ENCODE measurements around the gene RPS18. TPM values are rescaled to one million over a fixed set of nuclear protein-coding genes. Genes with fewer than 3 reads are reported as not detected.
"Not testable (repeated sequence)": the region's sequence is repeated elsewhere in the genome, so short reads cannot be mapped to it uniquely, and the experiment has no call there.

Gene RPS18
- total and polyA plus RNA-seq, 2 experiments from 2014 or later: 1,924 to 2,521 TPM

DNA sequence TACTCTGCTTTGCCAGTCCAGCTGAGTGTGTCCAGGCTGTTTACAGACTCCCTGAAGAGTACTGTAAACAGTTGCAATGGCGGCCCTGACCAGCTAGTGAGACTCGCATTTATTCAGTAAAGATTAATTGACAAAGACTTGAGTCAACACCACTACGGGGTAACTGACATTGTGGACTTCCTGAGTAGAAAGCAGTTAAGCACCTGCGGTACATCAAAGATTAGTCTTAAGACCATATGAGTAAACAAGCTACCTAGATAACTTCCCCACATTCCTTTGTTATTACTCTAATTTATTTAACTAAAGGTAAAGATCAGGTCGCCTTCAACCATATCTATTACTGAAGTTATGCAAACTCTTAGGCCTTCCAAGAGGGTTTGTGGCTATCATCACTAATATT lies 12.8 kb upstream of the RPS18 start:
- no peak overlapping the region for H2AFZ ChIP-seq
- no peak overlapping the region for H3K9ac ChIP-seq
- no peaks in the 10 kb centered on the region for H3K27me3 ChIP-seq (replicated peaks; ENCODE audit: insufficient read depth)
- no peak overlapping the region for H3K4me3 ChIP-seq
- no peak overlapping the region for H3K27ac ChIP-seq
- WGBS, 2 experiments (ENCODE audit: low coverage in 1 of 2, low lambda C conversion rate in 2 of 2, missing lambda C conversion rate in 2 of 2): 95 to 97% methylated on average over 5 of the region's 5 CpGs
- in situ Hi-C loops (cut with MboI): no loop called here
- no peaks in the 10 kb centered on the region for H3K79me2 ChIP-seq (ENCODE audit: insufficient read depth)
- DNase-seq: no peak
- H3K9me2 ChIP-seq (ENCODE audit: insufficient read depth): no peaks in the 10 kb centered on the region
- H3K36me3 ChIP-seq (ENCODE audit: low read depth): peaks cover 16% of the 10 kb centered on the region; the same call in 1 of the 2 replicates
- TF ChIP-seq EZH2 (IDR thresholded peaks at IDR 0.05; ENCODE audit: insufficient read depth, poor library complexity, severe bottlenecking) (no peak), EZH2phosphoT487 (IDR thresholded peaks at IDR 0.05; ENCODE audit: insufficient read depth, low read depth) (no peak)
- no peaks in the 10 kb centered on the region for H4K20me1 ChIP-seq (ENCODE audit: insufficient read depth)
- no peak overlapping the region for H3K4me2 ChIP-seq (ENCODE audit: unreplicated experiment)
- peaks cover 28% of the 10 kb centered on the region; the same call in 1 of the 2 replicates for H3F3A ChIP-seq (ENCODE audit: insufficient read depth)
- H3K9me3 ChIP-seq (ENCODE audit: low read depth): no peaks in the 10 kb centered on the region
- H3K4me1 ChIP-seq (ENCODE audit: insufficient read depth): peaks cover 17% of the 10 kb centered on the region

DNA sequence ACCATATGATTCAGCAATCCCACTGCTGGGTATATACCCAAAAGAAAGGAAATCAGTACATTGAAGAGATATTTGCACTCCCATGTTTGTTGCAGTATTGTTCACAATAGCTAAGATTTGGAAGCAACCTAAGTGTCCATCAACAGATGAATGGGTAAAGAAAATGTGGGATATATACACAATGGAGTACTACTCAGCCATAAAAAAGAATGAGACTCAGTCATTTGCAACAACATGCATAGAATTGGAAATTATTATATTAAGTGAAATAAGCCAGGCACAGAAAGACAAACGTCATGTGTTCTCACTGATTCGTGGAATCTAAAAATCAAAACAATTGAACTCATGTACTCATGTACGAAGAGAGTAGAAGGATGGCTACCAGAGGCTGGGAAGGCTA lies 9.4 kb upstream of the RPS18 start:
- WGBS, 2 experiments (ENCODE audit: low coverage in 1 of 2, low lambda C conversion rate in 2 of 2, missing lambda C conversion rate in 2 of 2): 93 to 99% methylated on average over 3 of the region's 3 CpGs
- H2AFZ ChIP-seq; H3K4me3 ChIP-seq; H4K20me1 ChIP-seq (ENCODE audit: insufficient read depth); H3K4me2 ChIP-seq (ENCODE audit: unreplicated experiment); H3K9me2 ChIP-seq (ENCODE audit: insufficient read depth); in situ Hi-C loops (cut with MboI); H3K27me3 ChIP-seq (replicated peaks; ENCODE audit: insufficient read depth); DNase-seq; H3K27ac ChIP-seq; H3K9ac ChIP-seq; H3K9me3 ChIP-seq (ENCODE audit: low read depth); H3K79me2 ChIP-seq (ENCODE audit: insufficient read depth): not testable (repeated sequence)
- Histone ChIP-seq H3K4me1 (ENCODE audit: insufficient read depth) (peaks cover 17% of the 10 kb centered on the region), H3F3A (ENCODE audit: insufficient read depth) (peaks cover 28% of the 10 kb centered on the region; the same call in 1 of the 2 replicates), H3K36me3 (ENCODE audit: low read depth) (peaks cover 20% of the 10 kb centered on the region; the same call in 1 of the 2 replicates)

DNA sequence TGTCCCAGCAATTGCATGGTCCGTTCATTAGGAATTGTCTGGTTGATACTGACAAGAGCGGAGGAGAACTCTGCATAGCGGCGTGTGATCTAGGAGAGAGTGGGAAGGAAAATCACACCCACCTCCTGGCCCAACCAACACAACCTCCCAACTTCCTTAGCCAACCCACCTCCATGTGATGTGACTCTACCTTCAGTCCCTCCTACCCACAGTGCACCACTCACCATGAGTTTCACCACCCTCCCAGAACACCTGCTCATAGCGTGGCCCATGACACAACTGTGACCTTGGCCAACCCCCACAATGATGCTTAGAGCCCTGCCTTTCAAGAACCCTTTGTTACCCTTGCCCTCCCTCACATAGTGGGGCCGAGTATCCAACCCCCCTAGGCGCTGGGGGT lies 7.9 kb upstream of the RPS18 start:
- Histone ChIP-seq H3K79me2 (ENCODE audit: insufficient read depth) (peaks cover 6% of the 10 kb centered on the region; the same call in 1 of the 2 replicates), H3K4me3 (no peak overlapping the region), H3K9me2 (ENCODE audit: insufficient read depth) (no peaks in the 10 kb centered on the region), H3K36me3 (ENCODE audit: low read depth) (peaks cover 22% of the 10 kb centered on the region; the same call in 1 of the 2 replicates), H3K27ac (no peak overlapping the region), H4K20me1 (ENCODE audit: insufficient read depth) (no peaks in the 10 kb centered on the region), H2AFZ (no peak overlapping the region), H3K4me1 (ENCODE audit: insufficient read depth) (peaks cover 17% of the 10 kb centered on the region), H3K9me3 (ENCODE audit: low read depth) (no peaks in the 10 kb centered on the region), H3F3A (ENCODE audit: insufficient read depth) (peaks cover 27% of the 10 kb centered on the region; the same call in 1 of the 2 replicates), H3K4me2 (ENCODE audit: unreplicated experiment) (no peak overlapping the region), H3K27me3 (replicated peaks; ENCODE audit: insufficient read depth) (no peaks in the 10 kb centered on the region), H3K9ac (no peak overlapping the region)
- no peak for DNase-seq
- 93 to 94% methylated on average over 7 of the region's 7 CpGs for WGBS, 2 experiments (ENCODE audit: low coverage in 1 of 2, low lambda C conversion rate in 2 of 2, missing lambda C conversion rate in 2 of 2)
- in situ Hi-C loops (cut with MboI): no loop called here
- TF ChIP-seq EZH2phosphoT487 (IDR thresholded peaks at IDR 0.05; ENCODE audit: insufficient read depth, low read depth) (no peak), EZH2 (IDR thresholded peaks at IDR 0.05; ENCODE audit: insufficient read depth, poor library complexity, severe bottlenecking) (no peak)

DNA sequence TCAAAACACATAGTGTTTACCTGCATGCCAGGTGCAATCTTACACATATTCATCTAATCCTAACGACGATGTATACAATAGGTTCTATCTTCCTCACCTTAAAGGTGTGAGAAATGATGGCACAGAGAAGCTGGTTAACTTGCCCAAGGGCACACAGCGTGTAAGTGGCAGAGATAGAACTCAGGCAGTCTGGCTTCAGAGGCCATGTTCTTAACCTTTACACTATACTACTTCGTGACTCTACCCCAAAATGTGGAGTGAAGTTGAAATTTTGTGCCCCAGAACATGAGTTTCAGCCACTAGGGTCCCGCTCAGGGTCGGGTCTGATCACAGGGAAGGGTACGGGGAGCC lies 783 bp upstream of the RPS18 start:
- Histone ChIP-seq H4K20me1 (ENCODE audit: insufficient read depth) (peaks cover 4% of the 10 kb centered on the region; the same call in 1 of the 2 replicates), H3K9ac (peak overlapping the region; percentile 88), H3K9me2 (ENCODE audit: insufficient read depth) (no peaks in the 10 kb centered on the region), H3F3A (ENCODE audit: insufficient read depth) (peaks cover 41% of the 10 kb centered on the region), H3K27ac (peak overlapping the region; percentile 81), H3K4me3 (peak overlapping the region; percentile 79), H3K79me2 (ENCODE audit: insufficient read depth) (peaks cover 72% of the 10 kb centered on the region), H3K36me3 (ENCODE audit: low read depth) (peaks cover 47% of the 10 kb centered on the region), H3K27me3 (replicated peaks; ENCODE audit: insufficient read depth) (no peaks in the 10 kb centered on the region), H3K9me3 (ENCODE audit: low read depth) (no peaks in the 10 kb centered on the region), H3K4me2 (ENCODE audit: unreplicated experiment) (peak overlapping the region; percentile 87), H3K4me1 (ENCODE audit: insufficient read depth) (peaks cover 33% of the 10 kb centered on the region), H2AFZ (peak overlapping the region; percentile 86)
- TF ChIP-seq EZH2phosphoT487 (IDR thresholded peaks at IDR 0.05; ENCODE audit: insufficient read depth, low read depth) (no peak), EZH2 (IDR thresholded peaks at IDR 0.05; ENCODE audit: insufficient read depth, poor library complexity, severe bottlenecking) (no peak)
- peak; percentile 55 for DNase-seq
- in situ Hi-C loops (cut with MboI): no loop called here
- 3 to 4% methylated on average over 7 of the region's 7 CpGs for WGBS, 2 experiments (ENCODE audit: low coverage in 1 of 2, low lambda C conversion rate in 2 of 2, missing lambda C conversion rate in 2 of 2)
